Memory B cell (primary cell): ENCODE results near the gene MCAT.
"Not testable (repeated sequence)": the region's sequence is repeated elsewhere in the genome, so short reads cannot be mapped to it uniquely, and the experiment has no call there.

Experiments used
- ATAC-seq: fragments of 150-1000 bp; cut with Tn5 transposase; 2 replicates; pipeline ENCODE4 v1.10.0; 2021; ENCODE audit warnings: low read depth, mild to moderate bottlenecking, moderate library complexity
- DNase-seq, 2 donors: peaks; one replicate each; pipeline ENCODE4 v3.0.0; 2022; ENCODE audit warnings: low spot score in 2 of 2
- H3K27ac Mint-ChIP-seq: one replicate; pipeline ENCODE4 v1.8.0; 2022; ENCODE audit warnings: mild to moderate bottlenecking, moderate library complexity, mixed read lengths
- H3K27me3 Mint-ChIP-seq: one replicate; pipeline ENCODE4 v1.8.0; 2022; ENCODE audit warnings: mixed read lengths
- H3K36me3 Mint-ChIP-seq: one replicate; pipeline ENCODE4 v1.8.0; 2022; ENCODE audit warnings: mild to moderate bottlenecking, mixed read lengths
- H3K4me1 Mint-ChIP-seq: one replicate; pipeline ENCODE4 v1.8.0; 2022; ENCODE audit warnings: mixed read lengths
- H3K4me3 Mint-ChIP-seq: one replicate; pipeline ENCODE4 v1.8.0; 2022; ENCODE audit warnings: mild to moderate bottlenecking, moderate library complexity, mixed read lengths
- H3K9me3 Mint-ChIP-seq: one replicate; pipeline ENCODE4 v1.8.0; 2022; ENCODE audit warnings: mixed read lengths

Gene MCAT

GRCh38 chr22:43110927-43111623 lies 32.1 kb downstream of the MCAT start:
- no peak overlapping the region for H3K27ac Mint-ChIP-seq
- DNase-seq (peak in 1 of 2 donors; percentile 54), ATAC-seq (peak; percentile 65)
- peak overlapping the region; percentile 67 for H3K4me3 Mint-ChIP-seq
- no peaks in the 10 kb centered on the region for H3K36me3 Mint-ChIP-seq
- H3K9me3 Mint-ChIP-seq, result no peaks in the 10 kb centered on the region
- H3K4me1 Mint-ChIP-seq, result peaks cover 19% of the 10 kb centered on the region
- H3K27me3 Mint-ChIP-seq, result peaks cover 26% of the 10 kb centered on the region

- peaks cover 26% of the 10 kb centered on the region for H3K27me3 Mint-ChIP-seq
- peaks cover 14% of the 10 kb centered on the region for H3K4me1 Mint-ChIP-seq
- H3K27ac Mint-ChIP-seq, result no peak within 1 kb of the TSS
- peak; percentile 67 for ATAC-seq
- H3K9me3 Mint-ChIP-seq, result no peaks in the 10 kb centered on the region
- H3K4me3 Mint-ChIP-seq, result peak within 1 kb of the TSS; percentile 67
- H3K36me3 Mint-ChIP-seq, result no peaks in the 10 kb centered on the region
- no peak for DNase-seq
Observed at GRCh38 chr22:43110444-43110926, 32.7 kb downstream of the MCAT start, which contains the start of gene BIK. Gene BIK (plus strand): TSS chr22:43110750. CDS start chr22:43124023, 13,273 bp downstream.

GRCh38 chr22:43109921-43110443 lies 33.2 kb downstream of the MCAT start:
- DNase-seq (no peak), ATAC-seq (no peak)
- H3K9me3 Mint-ChIP-seq, result no peaks in the 10 kb centered on the region
- peaks cover 11% of the 10 kb centered on the region for H3K4me1 Mint-ChIP-seq
- H3K4me3 Mint-ChIP-seq, result peak overlapping the region; percentile 64
- H3K36me3 Mint-ChIP-seq, result no peaks in the 10 kb centered on the region
- no peak overlapping the region for H3K27ac Mint-ChIP-seq
- H3K27me3 Mint-ChIP-seq, result peaks cover 25% of the 10 kb centered on the region

- peaks cover 8% of the 10 kb centered on the region for H3K4me1 Mint-ChIP-seq
- ATAC-seq, result no peak
- no peaks in the 10 kb centered on the region for H3K9me3 Mint-ChIP-seq
- H3K27me3 Mint-ChIP-seq, result peaks cover 23% of the 10 kb centered on the region
- H3K4me3 Mint-ChIP-seq, result peak overlapping the region; percentile 54
- no peak for DNase-seq
- H3K36me3 Mint-ChIP-seq, result no peaks in the 10 kb centered on the region
- no peak overlapping the region for H3K27ac Mint-ChIP-seq
Observed at GRCh38 chr22:43109511-43109910, 33.7 kb downstream of the MCAT start.

- Mint-ChIP-seq H3K4me3 (no peak overlapping the region), H3K27ac (no peak overlapping the region), H3K36me3 (no peaks in the 10 kb centered on the region), H3K4me1 (peaks cover 3% of the 10 kb centered on the region), H3K27me3 (peaks cover 11% of the 10 kb centered on the region), H3K9me3 (no peaks in the 10 kb centered on the region)
- DNase-seq (no peak), ATAC-seq (no peak)
Observed at GRCh38 chr22:43106302-43106701, 36.9 kb downstream of the MCAT start.

- not testable (repeated sequence) for H3K27ac Mint-ChIP-seq, H3K4me1 Mint-ChIP-seq, ATAC-seq, DNase-seq, H3K9me3 Mint-ChIP-seq, H3K4me3 Mint-ChIP-seq, H3K36me3 Mint-ChIP-seq, H3K27me3 Mint-ChIP-seq
Observed at GRCh38 chr22:43104950-43105349, 38.2 kb downstream of the MCAT start.

GRCh38 chr22:43104056-43104625 lies 39.1 kb downstream of the MCAT start:
- H3K36me3 Mint-ChIP-seq, H3K9me3 Mint-ChIP-seq, H3K27me3 Mint-ChIP-seq, H3K4me3 Mint-ChIP-seq, ATAC-seq, H3K27ac Mint-ChIP-seq, DNase-seq, H3K4me1 Mint-ChIP-seq: not testable (repeated sequence)

GRCh38 chr22:43101306-43101705 lies 41.9 kb downstream of the MCAT start:
- Mint-ChIP-seq H3K27ac (no peak overlapping the region), H3K4me3 (no peak overlapping the region), H3K36me3 (no peaks in the 10 kb centered on the region), H3K9me3 (peaks cover 1% of the 10 kb centered on the region), H3K4me1 (no peaks in the 10 kb centered on the region), H3K27me3 (peaks cover 3% of the 10 kb centered on the region)
- ATAC-seq (no peak), DNase-seq (no peak)

GRCh38 chr22:43100225-43100624 lies 43.0 kb downstream of the MCAT start:
- H3K4me1 Mint-ChIP-seq, result no peaks in the 10 kb centered on the region
- DNase-seq (no peak), ATAC-seq (no peak)
- peaks cover 2% of the 10 kb centered on the region for H3K27me3 Mint-ChIP-seq
- no peak overlapping the region for H3K27ac Mint-ChIP-seq
- peaks cover 5% of the 10 kb centered on the region for H3K9me3 Mint-ChIP-seq
- H3K36me3 Mint-ChIP-seq, result peaks cover 2% of the 10 kb centered on the region
- no peak overlapping the region for H3K4me3 Mint-ChIP-seq

- H3K4me3 Mint-ChIP-seq, result no peak overlapping the region
- peaks cover 5% of the 10 kb centered on the region for H3K9me3 Mint-ChIP-seq
- DNase-seq (no peak), ATAC-seq (no peak)
- H3K27ac Mint-ChIP-seq, result no peak overlapping the region
- no peaks in the 10 kb centered on the region for H3K27me3 Mint-ChIP-seq
- no peaks in the 10 kb centered on the region for H3K4me1 Mint-ChIP-seq
- peaks cover 2% of the 10 kb centered on the region for H3K36me3 Mint-ChIP-seq
Observed at GRCh38 chr22:43099095-43099494, 44.1 kb downstream of the MCAT start.

- H3K4me3 Mint-ChIP-seq, result no peak overlapping the region
- ATAC-seq (no peak), DNase-seq (no peak)
- H3K4me1 Mint-ChIP-seq, result no peaks in the 10 kb centered on the region
- peaks cover 5% of the 10 kb centered on the region for H3K9me3 Mint-ChIP-seq
- no peaks in the 10 kb centered on the region for H3K27me3 Mint-ChIP-seq
- H3K36me3 Mint-ChIP-seq, result peaks cover 2% of the 10 kb centered on the region
- H3K27ac Mint-ChIP-seq, result no peak overlapping the region
Observed at GRCh38 chr22:43098356-43098755, 44.8 kb downstream of the MCAT start.

GRCh38 chr22:43096420-43096819 lies 46.8 kb downstream of the MCAT start:
- H3K4me3 Mint-ChIP-seq, result no peak overlapping the region
- H3K4me1 Mint-ChIP-seq, result peaks cover 2% of the 10 kb centered on the region
- H3K27ac Mint-ChIP-seq, result no peak overlapping the region
- no peak for DNase-seq
- peaks cover 2% of the 10 kb centered on the region for H3K36me3 Mint-ChIP-seq
- no peak for ATAC-seq
- peaks cover 5% of the 10 kb centered on the region for H3K9me3 Mint-ChIP-seq
- H3K27me3 Mint-ChIP-seq, result no peaks in the 10 kb centered on the region

GRCh38 chr22:43094551-43094950 lies 48.6 kb downstream of the MCAT start:
- Mint-ChIP-seq H3K27ac (no peak overlapping the region), H3K9me3 (peaks cover 5% of the 10 kb centered on the region)

GRCh38 chr22:43094085-43094484 lies 49.1 kb downstream of the MCAT start:
- Mint-ChIP-seq H3K4me3 (no peak overlapping the region), H3K9me3 (peaks cover 5% of the 10 kb centered on the region), H3K27ac (no peak overlapping the region), H3K36me3 (peaks cover 2% of the 10 kb centered on the region), H3K4me1 (peaks cover 5% of the 10 kb centered on the region), H3K27me3 (no peaks in the 10 kb centered on the region)
- ATAC-seq (peak; percentile 9), DNase-seq (no peak)

More at GRCh38 chr22:43094551-43094950, 48.6 kb downstream of the MCAT start:
- Mint-ChIP-seq H3K36me3 (peaks cover 2% of the 10 kb centered on the region), H3K27me3 (no peaks in the 10 kb centered on the region), H3K4me3 (no peak overlapping the region), H3K4me1 (peaks cover 2% of the 10 kb centered on the region)
- DNase-seq (no peak), ATAC-seq (no peak)
